Measurements from ENCODE around the gene ISM2. TPM values are rescaled to one million over a fixed set of nuclear protein-coding genes. Genes with fewer than 3 reads are reported as not detected.

The ISM2 gene
- polyA plus RNA-seq, 1 of the 3 experiments (the other 2 are of a cell fraction): 0.20 TPM

- H3K27me3 ChIP-seq (ENCODE audit: insufficient read depth): no peaks in the 10 kb centered on the region
- no peaks in the 10 kb centered on the region for H3K9me3 ChIP-seq
- peaks cover 12% of the 10 kb centered on the region in 2 experiments; a peak in 3 of 4 replicates for H3K4me1 ChIP-seq (ENCODE audit: control insufficient read depth in 1 of 2, insufficient read depth in 2 of 2, low read depth in 1 of 2, low read length in 1 of 2)
- peak; percentile 63 for DNase-seq
- 34% methylated on average over 13 of the region's 13 CpGs for WGBS (ENCODE audit: low lambda C conversion rate)
- H3F3A ChIP-seq (replicated peaks; ENCODE audit: insufficient read depth): peaks cover 4% of the 10 kb centered on the region
- peaks cover 13% of the 10 kb centered on the region for H4K20me1 ChIP-seq (ENCODE audit: insufficient read depth)
- H3K36me3 ChIP-seq (replicated peaks in 1 of 2; ENCODE audit: control insufficient read depth in 1 of 2, insufficient read depth in 2 of 2, low read length in 1 of 2): peaks cover 39 to 45% of the 10 kb centered on the region in 2 experiments
- peak overlapping the region; percentile 88 for H3K9ac ChIP-seq
- CTCF ChIA-PET: interaction anchor here (0.7 to 2.9 kb wide), 36 partner anchors 9 to 1227 kb away, joined by 3 to 40 read pairs (median 4); partner anchors contain the start of genes ALKBH1, ISM2 and SLIRP
- H3K4me2 ChIP-seq: peak overlapping the region; percentile 79
- H3K79me2 ChIP-seq (ENCODE audit: insufficient read depth): peaks cover 68% of the 10 kb centered on the region
- TF ChIP-seq TAF1 (IDR thresholded peaks at IDR 0.05; ENCODE audit: borderline replicate concordance, low read depth, low read length): no peak
- TF ChIP-seq RAD21 (IDR thresholded peaks at IDR 0.05; ENCODE audit: low read length): peak; percentile 67
- no peak for TF ChIP-seq FOXJ3 (CRISPR knock-in tag; IDR thresholded peaks at IDR 0.05)
- peak; percentile 84 for TF ChIP-seq CTCF (IDR thresholded peaks at IDR 0.05)
- no peak for TF ChIP-seq JUND (IDR thresholded peaks at IDR 0.05)
- TF ChIP-seq SIN3A (IDR thresholded peaks at IDR 0.05; ENCODE audit: borderline replicate concordance, low read depth, low read length): 0 out of 2 replicates have a peak, but pooled peaks have one; percentile 53
- 0 out of 2 replicates have a peak, but pooled peaks have one; percentile 29 for TF ChIP-seq MXI1 (IDR thresholded peaks at IDR 0.05; ENCODE audit: low read depth, low read length)
- TF ChIP-seq SMC3 (IDR thresholded peaks at IDR 0.05; ENCODE audit: low read depth, low read length): peak; percentile 44
- TF ChIP-seq GABPA (IDR thresholded peaks at IDR 0.05; ENCODE audit: low read depth): no peak
- POLR2A ChIA-PET: interaction anchor here (1.0 to 1.3 kb wide), 3 partner anchors 82 to 138 kb away, joined by 3 read pairs; partner anchors contain the start of genes GSTZ1, SAMD15 and TMED8
- H2AFZ ChIP-seq (ENCODE audit: low read depth): no peak overlapping the region
- no peaks in the 10 kb centered on the region for H3K9me2 ChIP-seq
- H3K27ac ChIP-seq (ENCODE audit: low read depth in 2 of 2, low read length in 1 of 2): peak overlapping the region in 1 of 2 experiments; percentile 92; a peak in 1 of 4 replicates
- H3K4me3 ChIP-seq (ENCODE audit: low read depth in 2 of 2, low read length in 1 of 2): peak overlapping the region; percentile 96 to 99
Measured at GRCh38 chr14:77459072-77459723, 39.4 kb downstream of the ISM2 start.

- Histone ChIP-seq H3K4me2 (peak overlapping the region; percentile 79), H4K20me1 (ENCODE audit: insufficient read depth) (peaks cover 13% of the 10 kb centered on the region), H3K79me2 (ENCODE audit: insufficient read depth) (peaks cover 75% of the 10 kb centered on the region), H3K9me2 (no peaks in the 10 kb centered on the region), H3K9ac (peak overlapping the region; percentile 88), H3K4me1 (ENCODE audit: control insufficient read depth in 1 of 2, insufficient read depth in 2 of 2, low read depth in 1 of 2, low read length in 1 of 2) (peaks cover 12% of the 10 kb centered on the region in 2 experiments; a peak in 3 of 4 replicates), H3F3A (replicated peaks; ENCODE audit: insufficient read depth) (peaks cover 4% of the 10 kb centered on the region), H3K27ac (ENCODE audit: low read depth in 2 of 2, low read length in 1 of 2) (peak overlapping the region; percentile 92 to 96), H3K27me3 (ENCODE audit: insufficient read depth) (no peaks in the 10 kb centered on the region), H3K36me3 (replicated peaks in 1 of 2; ENCODE audit: control insufficient read depth in 1 of 2, insufficient read depth in 2 of 2, low read length in 1 of 2) (peaks cover 37 to 39% of the 10 kb centered on the region in 2 experiments), H3K9me3 (no peaks in the 10 kb centered on the region), H3K4me3 (ENCODE audit: low read depth in 2 of 2, low read length in 1 of 2) (peak overlapping the region; percentile 96 to 99), H2AFZ (ENCODE audit: low read depth) (peak overlapping the region; percentile 96; the same call in 1 of the 2 replicates)
- peak; percentile 95 for TF ChIP-seq MXI1 (IDR thresholded peaks at IDR 0.05; ENCODE audit: low read depth, low read length)
- no peak for TF ChIP-seq REST (IDR thresholded peaks at IDR 0.05; ENCODE audit: low read depth, low read length)
- TF ChIP-seq SIN3A (IDR thresholded peaks at IDR 0.05; ENCODE audit: borderline replicate concordance, low read depth, low read length): 0 out of 2 replicates have a peak, but pooled peaks have one; percentile 21
- no peak for TF ChIP-seq GABPA (IDR thresholded peaks at IDR 0.05; ENCODE audit: low read depth)
- peak; percentile 46 for TF ChIP-seq MAX (IDR thresholded peaks at IDR 0.05; ENCODE audit: low read depth)
- CTCF ChIA-PET: interaction anchor here (0.6 to 2.9 kb wide), 29 partner anchors 9 to 306 kb away, joined by 3 to 40 read pairs (median 5); partner anchors contain the start of genes ALKBH1, ISM2 and SLIRP
- 3% methylated on average over 19 of the region's 29 CpGs for WGBS (ENCODE audit: low lambda C conversion rate)
- POLR2A ChIA-PET: interaction anchor here (1.0 to 1.3 kb wide), 3 partner anchors 81 to 137 kb away, joined by 3 read pairs; partner anchors contain the start of genes GSTZ1, SAMD15 and TMED8
- peak; percentile 59 for DNase-seq
Measured at GRCh38 chr14:77458249-77458950, 40.2 kb downstream of the ISM2 start.
